GM11168 (cell line): ENCODE results near the gene THADA.
"Not testable (repeated sequence)": the region's sequence is repeated elsewhere in the genome, so short reads cannot be mapped to it uniquely, and the experiment has no call there.

Experiments used
- in situ Hi-C: fragments of 300-500 bp; cut with MboI; formaldehyde crosslinking; loops from one replicate; pipeline ENCODE4 v1.12.0; 2022; ENCODE audit warnings: low sequenced_read_pairs; ENCODE audit not compliant: unreplicated experiment

Gene THADA

DNA sequence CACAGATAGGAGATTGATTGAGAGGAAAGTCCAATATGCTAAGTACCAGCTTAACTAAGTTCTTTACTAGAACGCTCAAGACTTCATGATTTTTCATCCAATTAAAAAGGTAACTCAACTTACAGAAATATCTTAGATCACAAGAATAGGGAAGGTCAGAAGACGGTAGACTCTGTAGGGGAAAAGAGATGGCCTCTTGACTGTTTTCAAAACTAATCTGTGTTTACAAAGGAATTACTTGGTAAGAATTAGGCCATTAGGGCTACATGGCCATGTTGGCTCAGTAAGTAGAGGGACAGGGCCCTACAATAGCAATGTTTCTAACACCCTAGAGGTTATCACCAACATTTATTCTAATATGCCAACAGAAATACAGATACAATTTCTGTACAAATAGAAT is 196.7 kb downstream of the THADA start:
- in situ Hi-C loops = no loop called here

DNA sequence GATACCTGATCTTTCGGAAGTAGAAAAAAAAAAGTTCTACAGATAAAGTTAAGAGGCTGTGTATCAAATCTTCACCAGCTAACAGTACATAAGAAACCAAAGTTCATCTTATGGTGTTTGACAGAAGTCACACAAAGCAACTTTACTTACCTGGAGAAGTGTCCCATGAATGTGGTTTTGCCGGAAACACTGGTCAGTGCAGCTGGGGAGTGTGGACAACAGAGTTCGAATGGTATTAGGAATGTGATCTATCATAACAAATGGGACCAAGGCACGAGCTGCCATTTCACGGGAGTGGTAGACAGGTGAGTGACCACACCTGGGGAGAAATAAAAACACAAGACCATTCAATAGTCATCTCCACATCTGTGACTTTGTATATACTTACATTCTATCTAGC is 198.0 kb downstream of the THADA start:
- in situ Hi-C loops = no loop called here

DNA sequence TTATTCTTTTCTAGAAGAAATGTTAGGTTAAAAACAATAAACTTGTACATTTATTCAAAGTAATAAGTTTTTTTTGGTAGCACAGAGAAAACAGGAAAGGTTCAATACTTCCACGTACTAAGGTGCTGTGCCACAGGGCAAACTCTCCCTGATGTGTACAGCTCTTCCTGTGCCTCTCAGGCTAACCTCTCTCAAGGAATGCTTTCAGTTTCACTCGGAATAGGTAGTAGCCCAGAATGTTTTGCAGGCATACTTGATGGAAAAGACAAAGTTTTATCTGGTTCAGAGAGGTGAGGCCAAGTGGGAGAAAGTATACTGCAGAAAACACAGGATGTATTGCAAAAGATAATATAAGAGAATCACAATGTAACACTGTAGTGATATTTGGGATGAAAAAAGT is 198.4 kb downstream of the THADA start:
- in situ Hi-C loops = no loop called here

DNA sequence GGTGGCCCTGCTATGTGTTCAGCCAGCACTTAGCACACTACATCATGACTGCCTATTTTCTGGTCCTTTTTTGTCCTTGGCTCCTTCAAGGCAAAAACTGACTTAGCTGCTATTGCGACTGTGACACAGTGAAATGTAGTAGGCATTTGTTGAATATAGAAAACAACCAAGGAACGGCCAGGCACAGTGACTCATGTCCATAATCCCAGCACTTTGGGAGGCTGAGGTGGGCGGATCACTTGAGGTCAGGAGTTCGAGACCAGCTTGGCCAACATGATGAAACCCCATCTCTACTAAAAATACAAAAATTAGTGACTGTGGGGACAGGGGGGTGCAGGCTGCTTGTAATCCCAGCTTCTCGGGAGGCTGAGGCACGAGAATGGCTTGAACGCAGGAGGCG is 199.5 kb downstream of the THADA start:
- in situ Hi-C loops = not testable (repeated sequence)

DNA sequence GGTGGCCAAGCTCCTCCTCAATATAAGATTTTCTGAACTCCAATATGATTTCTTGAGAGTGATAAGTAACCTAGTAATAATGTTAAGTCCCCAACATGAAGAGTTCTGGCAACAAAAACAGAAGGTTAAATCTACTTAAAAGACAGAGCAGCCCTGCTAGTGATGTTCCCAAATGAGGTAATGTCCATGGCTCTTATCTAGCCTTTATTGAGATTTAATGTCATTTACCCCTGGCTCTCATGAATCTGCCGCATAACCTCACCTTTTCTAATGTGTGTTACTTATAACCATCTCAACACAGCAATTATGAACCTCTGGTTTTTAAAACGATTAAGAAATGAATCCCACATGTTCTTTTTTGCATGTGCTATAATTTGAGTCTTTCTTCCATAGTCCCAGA is 201.9 kb downstream of the THADA start:
- in situ Hi-C loops = no loop called here

DNA sequence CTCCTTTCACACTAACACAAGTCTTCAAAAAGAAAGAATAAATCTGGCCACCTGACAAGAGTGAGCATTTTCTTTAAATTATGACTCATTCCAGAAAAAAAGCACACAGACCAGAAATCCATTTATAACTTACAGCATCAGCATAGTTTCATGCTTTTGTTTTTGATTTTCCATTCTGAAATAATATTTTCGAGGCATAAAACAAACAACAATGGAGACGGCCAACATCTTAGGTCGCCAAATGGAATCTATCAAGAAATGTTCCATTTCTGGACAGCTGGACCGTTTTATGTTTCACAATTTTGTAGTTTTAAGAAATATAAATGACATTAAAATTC is 204.0 kb downstream of the THADA start:
- in situ Hi-C loops = no loop called here

DNA sequence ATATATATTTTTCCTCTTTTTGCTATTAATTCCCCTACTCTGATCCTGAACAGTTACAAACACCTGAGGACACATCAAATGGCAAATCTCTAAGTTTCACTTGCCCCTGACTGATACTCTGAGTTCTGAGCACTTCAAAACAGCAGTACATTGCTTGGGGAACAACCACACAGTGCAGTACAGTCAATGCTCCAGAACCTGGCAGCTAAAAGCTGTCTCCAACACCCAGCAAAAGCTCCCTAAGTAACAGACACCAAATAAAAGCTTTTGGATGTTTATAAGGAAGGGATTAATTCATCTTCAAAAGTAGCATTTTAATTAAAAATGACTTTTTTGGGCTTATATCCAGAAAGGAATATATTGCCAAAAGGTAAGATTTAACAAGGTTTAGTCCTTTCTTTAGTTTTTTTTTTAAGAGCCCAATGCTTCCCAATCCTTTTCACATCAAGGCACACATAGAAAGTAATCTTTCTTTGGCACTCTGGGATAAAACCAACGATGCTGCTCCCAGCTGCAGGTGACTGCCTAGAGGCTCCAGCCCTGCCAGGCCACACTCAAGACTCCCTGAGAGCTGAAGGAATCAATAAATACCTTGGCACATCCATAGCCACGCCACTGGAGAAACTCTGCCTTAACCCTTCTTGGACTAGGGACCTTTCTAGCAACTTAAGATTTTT is 204.5 kb downstream of the THADA start:
- in situ Hi-C loops = no loop called here

DNA sequence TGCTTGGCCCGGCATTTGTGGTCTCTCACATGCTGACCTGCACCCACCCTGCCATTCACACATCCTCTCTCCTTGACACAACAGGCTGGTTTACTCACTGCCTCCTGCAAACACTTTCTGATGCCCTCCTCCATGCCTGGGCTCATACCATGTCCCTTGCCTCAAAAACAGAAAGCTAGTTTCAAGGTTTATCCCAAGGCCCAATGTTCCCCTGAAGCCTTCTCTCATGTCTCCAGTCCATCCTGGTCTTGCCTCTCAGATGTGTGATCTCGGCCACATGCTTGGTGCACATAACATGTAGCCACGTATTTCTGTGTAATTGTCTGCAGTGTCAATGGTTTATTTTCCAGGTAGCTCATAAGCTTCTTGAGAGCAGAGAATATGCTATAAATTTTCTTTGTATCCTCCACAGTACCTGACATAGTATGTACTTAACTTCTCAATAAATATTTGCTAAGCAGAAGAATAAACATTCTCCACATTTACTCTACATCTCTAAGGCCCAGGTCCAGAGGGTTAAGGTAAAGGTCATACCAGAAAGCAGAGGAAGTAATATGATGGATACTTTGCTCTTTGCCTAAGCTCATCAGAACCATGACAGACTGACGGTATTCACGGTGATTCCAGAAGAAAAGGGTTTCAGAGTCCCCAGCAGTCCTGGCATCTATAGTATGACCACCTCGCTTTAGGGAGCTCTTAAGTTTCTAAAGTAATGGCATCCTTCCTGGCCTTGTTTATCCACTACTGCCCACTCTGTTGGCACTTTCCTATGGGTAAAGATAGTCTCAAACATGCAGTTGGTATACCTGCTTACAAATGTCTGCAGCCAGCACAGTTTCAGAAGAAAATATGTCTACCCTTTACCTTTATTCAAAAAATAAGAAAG is 206.0 kb downstream of the THADA start:
- in situ Hi-C loops = no loop called here

DNA sequence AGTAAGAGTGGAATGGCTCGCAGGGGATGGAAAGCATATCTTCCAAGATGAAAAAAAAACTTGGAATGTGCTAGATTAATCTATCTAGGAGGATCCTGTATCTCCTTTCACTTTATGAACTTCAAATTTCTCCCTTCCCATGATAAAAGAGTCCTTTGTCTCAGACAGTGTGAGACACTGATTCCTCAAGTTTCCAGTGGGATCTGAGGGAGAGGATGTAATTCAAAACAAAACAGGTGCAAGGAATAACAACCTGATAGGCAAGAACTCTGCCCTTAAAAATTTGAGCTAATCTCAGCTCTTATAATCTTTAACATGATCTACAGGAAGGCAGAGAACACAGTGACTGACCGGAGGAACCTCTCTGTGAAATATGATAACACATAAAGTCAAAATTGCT is 207.5 kb downstream of the THADA start:
- in situ Hi-C loops = no loop called here

DNA sequence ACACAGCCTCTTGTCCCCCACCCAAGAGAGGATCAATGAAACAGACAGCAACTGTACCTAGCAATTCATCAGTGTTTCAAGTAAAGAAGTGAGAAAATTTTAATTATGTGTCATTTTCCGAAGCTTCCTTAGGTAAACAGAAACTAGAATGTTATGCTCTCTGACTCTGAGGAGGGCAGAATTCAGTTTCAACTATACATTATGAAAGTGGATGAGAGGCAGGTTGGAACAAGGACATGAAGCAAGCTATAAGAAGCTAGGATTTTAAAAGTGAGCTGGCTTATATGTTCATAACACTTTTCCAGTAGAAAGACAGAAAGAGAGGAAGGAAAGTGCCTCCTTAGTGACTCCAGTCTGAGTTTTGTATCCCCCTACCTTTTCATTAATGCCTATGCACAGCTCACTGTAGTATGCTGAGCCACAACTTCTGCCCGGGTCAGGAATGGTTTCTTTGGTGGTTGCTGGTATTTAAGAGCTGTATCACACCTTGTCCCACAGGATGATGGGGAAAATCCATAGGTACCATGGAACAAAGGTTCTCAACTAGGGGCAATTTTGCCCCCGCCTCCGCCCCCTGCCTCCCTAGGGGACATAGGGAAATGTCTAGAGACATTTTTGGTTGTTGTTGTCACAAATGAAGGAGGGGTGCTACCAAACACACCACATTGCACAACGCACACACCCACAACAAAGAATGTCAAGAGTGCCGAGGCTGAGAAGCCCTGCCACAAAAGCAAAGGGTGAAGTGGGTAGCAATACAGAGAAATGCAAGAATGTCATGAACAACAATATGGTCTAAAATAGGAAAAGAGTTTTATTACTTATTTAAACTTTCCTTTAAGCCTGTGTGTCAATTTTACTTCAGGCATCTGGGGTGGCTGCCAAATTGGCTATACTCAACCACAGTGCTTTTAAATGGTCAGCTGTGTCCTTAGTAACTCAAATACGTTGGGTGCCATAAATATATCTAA is 208.5 kb downstream of the THADA start:
- in situ Hi-C loops = no loop called here

DNA sequence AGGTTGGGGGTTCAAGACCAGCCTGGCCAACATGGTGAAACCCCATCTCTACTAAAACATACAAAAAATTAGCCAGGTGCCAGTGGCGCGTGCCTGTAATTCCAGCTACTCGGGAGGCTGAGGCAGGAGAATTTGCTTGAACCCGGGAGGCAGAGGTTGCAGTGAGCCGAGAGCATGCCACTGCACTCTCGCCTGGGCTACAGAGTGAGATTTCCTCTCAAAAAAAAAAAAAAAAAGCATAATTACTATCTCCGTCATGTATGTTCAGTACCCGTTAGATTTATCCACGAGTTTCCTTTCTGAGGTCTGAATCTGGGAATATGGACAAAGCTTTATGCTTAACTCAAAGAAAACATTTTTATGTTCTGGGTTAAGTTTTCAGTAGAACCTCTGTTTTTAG is 209.2 kb downstream of the THADA start:
- in situ Hi-C loops = not testable (repeated sequence)

DNA sequence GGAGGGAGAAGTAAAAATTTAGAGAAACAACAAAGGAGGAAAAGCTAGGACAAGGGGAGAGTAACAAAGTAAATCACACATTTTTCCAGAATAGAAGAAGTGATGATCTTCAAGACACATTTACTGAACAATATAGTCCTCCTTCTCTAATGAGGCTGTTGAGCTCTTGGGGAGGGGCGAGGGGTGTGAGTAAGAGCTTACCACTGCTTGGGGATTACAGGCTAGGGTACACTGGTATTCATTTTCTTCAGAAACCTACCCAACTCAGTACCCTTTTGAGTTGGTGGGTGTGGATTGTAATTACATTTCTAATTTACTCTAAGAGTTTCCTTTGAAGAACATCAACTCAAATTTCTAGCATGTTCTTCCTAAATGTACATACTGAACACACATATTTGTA is 211.7 kb downstream of the THADA start:
- in situ Hi-C loops = no loop called here

DNA sequence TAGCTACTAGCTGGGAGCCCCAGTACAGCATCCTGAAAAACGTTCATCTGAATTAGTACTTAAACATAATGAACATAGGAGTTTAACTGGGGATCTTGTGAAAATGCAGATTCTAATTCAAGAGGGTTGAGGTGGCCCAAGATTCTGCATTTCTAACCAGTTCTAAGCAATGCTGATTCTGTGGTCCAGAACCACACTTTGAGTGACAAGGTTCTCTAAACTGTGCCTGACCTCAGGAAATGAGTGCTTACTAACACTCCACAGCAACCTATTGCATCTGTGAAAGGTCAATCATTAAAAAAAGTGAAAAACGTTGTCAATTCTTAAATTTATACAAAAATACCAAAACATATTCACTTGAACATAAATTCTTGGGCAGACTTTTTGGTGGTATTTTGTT is 212.3 kb downstream of the THADA start:
- in situ Hi-C loops = no loop called here

DNA sequence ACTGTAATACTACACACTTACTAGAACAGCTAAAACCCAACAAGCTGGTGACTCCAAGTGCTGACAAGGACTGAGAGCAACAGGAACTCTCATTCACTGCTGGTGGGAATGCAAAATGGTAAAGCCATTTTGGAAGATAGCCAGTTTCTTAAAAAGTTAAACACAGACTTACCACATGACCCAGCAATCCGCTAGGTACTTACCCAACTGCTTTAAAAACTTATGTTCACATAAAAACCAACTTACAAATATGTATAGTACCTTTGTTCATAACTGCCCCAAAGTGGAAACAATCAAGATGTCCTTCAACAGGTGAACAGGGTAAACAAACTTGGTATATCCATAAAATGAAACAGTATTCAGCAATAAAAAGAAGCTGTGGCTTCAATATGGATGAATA is 216.3 kb downstream of the THADA start:
- in situ Hi-C loops = no loop called here

DNA sequence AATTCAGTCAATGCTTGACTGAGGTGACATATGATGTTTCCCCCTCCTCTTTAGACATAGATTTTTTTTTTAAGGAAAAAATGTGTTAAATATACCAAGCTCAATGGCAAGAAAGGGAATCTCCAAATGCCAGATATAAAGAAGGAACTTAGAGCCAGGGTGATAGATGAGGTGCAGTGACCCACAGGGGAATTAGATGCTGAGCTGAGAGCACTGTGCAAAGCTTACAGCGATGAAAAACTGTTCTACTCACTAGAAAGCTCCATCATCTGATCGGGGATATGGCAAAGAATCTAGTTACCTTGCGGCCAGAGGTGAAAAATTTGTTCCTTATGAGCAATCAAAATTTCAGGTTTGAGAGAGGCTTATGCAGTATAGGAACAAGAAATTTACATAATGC is 218.5 kb downstream of the THADA start:
- in situ Hi-C loops = no loop called here

DNA sequence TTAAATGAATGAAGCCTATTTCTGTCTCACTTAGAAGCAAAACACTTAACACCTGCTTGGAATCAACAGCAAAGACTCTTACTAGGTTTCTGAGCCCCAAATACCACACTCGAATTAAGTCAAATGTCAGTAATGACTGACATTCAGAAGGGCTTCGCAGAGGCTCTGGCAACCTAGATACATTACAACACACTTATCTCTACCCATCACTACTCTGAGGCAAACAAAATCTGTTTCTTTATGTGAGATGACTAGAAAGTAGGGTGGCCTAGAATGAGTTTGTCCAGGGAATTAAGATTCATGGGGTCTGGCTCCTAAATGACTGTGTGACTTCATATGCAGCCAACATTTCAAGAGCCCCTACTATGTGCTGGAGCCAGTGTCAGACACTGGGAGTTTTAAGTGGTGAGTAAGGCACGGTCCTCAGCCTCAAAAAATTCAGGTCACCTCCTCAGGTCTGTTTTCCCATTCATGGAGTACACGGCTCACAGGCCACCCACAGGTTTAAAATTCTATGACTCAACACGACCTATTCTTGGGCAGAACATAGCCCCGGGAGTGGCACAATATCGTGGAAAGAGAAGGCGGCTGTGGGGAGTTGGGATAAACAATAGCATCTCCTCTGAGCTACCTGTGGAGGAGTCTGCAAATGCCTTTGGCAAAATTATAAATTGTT is 219.2 kb downstream of the THADA start:
- in situ Hi-C loops = no loop called here

DNA sequence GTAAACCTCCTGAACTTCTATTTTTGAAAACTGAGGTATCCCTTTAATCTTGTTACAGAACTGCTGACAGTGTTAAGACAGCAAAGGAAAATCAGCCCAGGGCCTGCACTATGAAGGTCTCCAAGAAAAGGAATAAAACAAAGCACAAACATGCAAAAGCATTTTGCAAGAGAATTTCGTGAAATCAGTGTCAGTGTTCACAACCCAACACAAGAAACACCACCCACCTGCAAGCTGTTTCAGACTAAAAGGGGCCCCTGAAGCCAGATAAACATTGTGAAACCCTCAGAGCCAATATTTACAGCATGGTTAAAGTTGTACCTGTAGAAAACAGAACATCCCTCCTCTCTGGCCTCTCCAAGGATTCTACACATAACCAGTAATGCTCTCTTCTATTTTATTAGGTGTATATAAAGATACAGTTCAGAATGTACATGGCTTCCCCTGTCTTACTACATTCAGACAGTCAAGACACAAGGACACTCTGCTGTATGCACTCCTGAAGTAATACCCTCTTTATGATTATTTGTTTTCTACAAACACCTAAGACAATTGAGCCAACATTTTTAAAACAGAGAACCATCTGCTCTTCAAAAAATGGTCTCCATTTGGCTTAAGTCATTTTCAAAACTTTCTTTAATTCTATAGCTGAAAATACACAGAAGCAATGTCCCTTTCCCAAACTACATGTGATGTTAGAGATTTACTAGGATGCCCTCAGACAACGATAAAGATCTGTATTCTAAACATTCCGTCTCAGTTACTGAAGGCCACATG is 219.9 kb downstream of the THADA start:
- in situ Hi-C loops = no loop called here

DNA sequence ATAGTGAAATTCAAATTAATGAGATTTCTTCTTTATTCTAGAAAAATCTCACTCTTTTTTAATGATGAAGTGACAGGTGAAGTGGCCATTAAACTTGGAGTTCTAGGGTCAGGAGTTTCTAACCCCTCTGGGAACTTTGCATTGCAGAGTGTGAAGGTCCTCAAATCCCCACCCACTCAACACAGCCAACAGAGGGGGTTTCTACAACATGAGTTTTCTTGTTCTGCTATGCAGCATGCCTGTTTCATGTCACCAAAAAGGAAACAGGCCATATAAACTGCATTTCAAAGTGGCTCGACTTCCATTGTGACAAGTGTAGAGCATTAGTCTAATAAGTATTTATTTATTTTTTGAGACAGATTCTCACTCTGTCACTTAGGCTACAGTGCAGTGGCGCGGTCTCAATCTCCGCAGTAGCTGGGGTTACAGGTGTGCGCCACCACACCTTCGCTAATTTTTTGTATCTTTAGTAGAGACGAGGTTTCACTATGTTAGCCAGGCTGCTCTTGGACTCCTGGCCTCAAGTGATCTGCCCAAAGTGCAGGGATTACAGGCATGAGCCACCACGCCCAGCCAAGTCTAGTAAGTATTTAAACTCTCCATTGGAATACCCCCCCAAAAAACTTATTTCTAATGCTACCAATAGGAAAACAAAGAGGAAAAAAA is 223.3 kb downstream of the THADA start:
- in situ Hi-C loops = no loop called here

DNA sequence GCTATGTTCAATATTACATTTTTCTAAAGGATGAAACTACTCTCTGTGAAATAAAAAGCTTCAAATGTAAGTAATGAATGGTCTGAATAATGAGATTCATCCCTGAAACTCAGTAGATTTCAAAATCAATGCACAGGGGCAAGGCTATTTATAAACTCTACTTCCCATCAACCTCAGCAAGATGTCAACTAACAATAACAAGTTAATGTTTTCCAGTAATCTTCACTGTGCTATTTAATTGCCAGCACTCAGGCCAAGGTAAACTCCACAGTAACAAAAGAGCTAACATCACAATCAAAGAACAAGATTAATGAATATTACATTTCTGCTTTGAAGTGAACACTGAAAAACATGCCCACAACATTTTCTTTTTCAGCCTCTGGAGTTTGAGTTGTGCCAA is 225.1 kb downstream of the THADA start:
- in situ Hi-C loops = no loop called here
